HUES6 (cell line): ENCODE results near the gene ART5.
"Not testable (repeated sequence)": the region's sequence is repeated elsewhere in the genome, so short reads cannot be mapped to it uniquely, and the experiment has no call there.

ENCODE experiments used
- H3K27ac ChIP-seq: 2 replicates; pipeline ENCODE4 v1.7.0; 2013; ENCODE audit warnings: low read depth, mild to moderate bottlenecking, low read length, inconsistent platforms
- H3K27me3 ChIP-seq: 2 replicates; pipeline ENCODE4 v1.6.1; 2013; ENCODE audit warnings: low read length; ENCODE audit not compliant: control insufficient read depth, insufficient read depth
- H3K36me3 ChIP-seq: 2 replicates; pipeline ENCODE4 v1.6.1; 2013; ENCODE audit warnings: low read length; ENCODE audit not compliant: control insufficient read depth, insufficient read depth
- H3K4me1 ChIP-seq: 2 replicates; pipeline ENCODE4 v1.6.1; 2013; ENCODE audit warnings: low read length; ENCODE audit not compliant: control insufficient read depth, insufficient read depth
- H3K4me3 ChIP-seq: 2 replicates; pipeline ENCODE4 v1.5.1; 2013; ENCODE audit warnings: low read depth, low read length
- H3K9ac ChIP-seq: one replicate; pipeline ENCODE4 v1.6.1; 2013; ENCODE audit warnings: mild to moderate bottlenecking, low read length
- H3K9me3 ChIP-seq: 2 replicates; pipeline ENCODE4 v1.6.1; 2013; ENCODE audit warnings: low read depth, low read length; ENCODE audit not compliant: control insufficient read depth, insufficient read depth

Gene ART5

GRCh38 chr11:3600201-3600600 is 41.6 kb downstream of the ART5 start:
- not testable (repeated sequence) for H3K36me3 ChIP-seq, H3K4me1 ChIP-seq, H3K27me3 ChIP-seq, H3K4me3 ChIP-seq, H3K9ac ChIP-seq, H3K9me3 ChIP-seq, H3K27ac ChIP-seq

- not testable (repeated sequence) for H3K4me3 ChIP-seq, H3K4me1 ChIP-seq, H3K9ac ChIP-seq, H3K9me3 ChIP-seq, H3K27ac ChIP-seq, H3K27me3 ChIP-seq, H3K36me3 ChIP-seq
These were observed 44.0 kb downstream of the ART5 start for GRCh38 chr11:3597743-3598142.

GRCh38 chr11:3591326-3591725 is 50.5 kb downstream of the ART5 start:
- H3K36me3 ChIP-seq, H3K4me3 ChIP-seq, H3K9me3 ChIP-seq, H3K9ac ChIP-seq, H3K4me1 ChIP-seq, H3K27me3 ChIP-seq, H3K27ac ChIP-seq: not testable (repeated sequence)

GRCh38 chr11:3590193-3590592 is 51.6 kb downstream of the ART5 start:
- H3K4me3 ChIP-seq, H3K27ac ChIP-seq, H3K36me3 ChIP-seq, H3K4me1 ChIP-seq, H3K9me3 ChIP-seq, H3K27me3 ChIP-seq, H3K9ac ChIP-seq: not testable (repeated sequence)

- not testable (repeated sequence) for H3K9ac ChIP-seq, H3K27me3 ChIP-seq, H3K9me3 ChIP-seq, H3K4me1 ChIP-seq, H3K4me3 ChIP-seq, H3K36me3 ChIP-seq, H3K27ac ChIP-seq
These were observed 53.0 kb downstream of the ART5 start for GRCh38 chr11:3588776-3589175.
